H1 (cell line): ENCODE measurements around the gene LIFR. TPM values are rescaled to one million over a fixed set of nuclear protein-coding genes. Genes with fewer than 3 reads are reported as not detected.

Source experiments
- CTCF ChIA-PET: fragments of 300-600 bp; sonication (Branson Sonifier 250); formaldehyde crosslinking; loops from one replicate; lab custom pipeline; 2021; ENCODE audit not compliant: partially characterized antibody; lab: Charles Lee
- POLR2A ChIA-PET: fragments of 300-600 bp; sonication (Branson Sonifier 250); formaldehyde crosslinking; loops from one replicate; lab custom pipeline; 2021; ENCODE audit warnings: inconsistent platforms; ENCODE audit not compliant: partially characterized antibody; lab: Charles Lee
- DNase-seq, 2 experiments: peaks; one replicate each; pipeline versions ENCODE4 v3.0.0 to v3.0.0-alpha.2; 2010 to 2022; ENCODE audit warnings: low spot score in 2 of 2, low read depth in 1 of 2, mixed read lengths in 1 of 2
- FAIRE-seq: peaks from 2 replicates; lab custom pipeline; 2011; peaks lifted over from hg19 to GRCh38; lab: Jason Lieb, UNC
- H2AFZ ChIP-seq: 2 replicates; pipeline ENCODE4 v1.8.1; 2012; ENCODE audit warnings: low read length, inconsistent platforms
- H2AK5ac ChIP-seq: 2 replicates; pipeline ENCODE4 v1.6.1; 2013; ENCODE audit warnings: low read depth, low read length
- H2BK120ac ChIP-seq: replicated peaks from 2 replicates; pipeline ENCODE3; 2013; ENCODE audit warnings: low read depth, low read length, inconsistent platforms
- H2BK12ac ChIP-seq: 2 replicates; pipeline ENCODE4 v1.6.1; 2013; ENCODE audit warnings: low read depth, low read length
- H2BK15ac ChIP-seq: 2 replicates; pipeline ENCODE4 v1.6.1; 2013; ENCODE audit warnings: low read length
- H2BK20ac ChIP-seq: 2 replicates; pipeline ENCODE4 v1.6.1; 2013; ENCODE audit warnings: low read length
- H2BK5ac ChIP-seq: 2 replicates; pipeline ENCODE4 v1.6.1; 2013; ENCODE audit warnings: low read depth, low read length
- H3K14ac ChIP-seq: 2 replicates; pipeline ENCODE4 v1.6.1; 2013; ENCODE audit warnings: inconsistent platforms; ENCODE audit not compliant: insufficient read length
- H3K18ac ChIP-seq: 2 replicates; pipeline ENCODE4 v1.6.1; 2013; ENCODE audit warnings: low read length; ENCODE audit errors: extremely low read depth
- H3K23ac ChIP-seq: 2 replicates; pipeline ENCODE4 v1.6.1; 2013; ENCODE audit warnings: inconsistent platforms; ENCODE audit not compliant: insufficient read length
- H3K23me2 ChIP-seq: 2 replicates; pipeline ENCODE4 v1.6.1; 2013; ENCODE audit warnings: low read depth, low read length
- H3K27ac ChIP-seq: 2 replicates; pipeline ENCODE4 v1.6.1; 2011; ENCODE audit warnings: low read depth, low read length, inconsistent platforms
- H3K27me3 ChIP-seq, 4 experiments: replicated peaks in 1 of 4; 1 replicate in 1 of 4; 2 replicates in 3 of 4; pipeline versions ENCODE4 v1.6.1 to v1.8.1; 2011 to 2013; ENCODE audit warnings: low read length in 3 of 4, mild to moderate bottlenecking in 3 of 4, inconsistent platforms in 2 of 4, mixed read lengths in 2 of 4, moderate library complexity in 1 of 4; ENCODE audit not compliant: control insufficient read depth in 3 of 4, insufficient read depth in 3 of 4; ENCODE audit errors: extremely low read depth in 1 of 4
- H3K36me3 ChIP-seq, 4 experiments: 2 replicates each; pipeline versions ENCODE4 v1.6.1 to v1.8.1; 2011 to 2013; ENCODE audit warnings: mild to moderate bottlenecking in 4 of 4, low read length in 3 of 4, moderate library complexity in 2 of 4, control low read depth in 1 of 4, inconsistent platforms in 1 of 4; ENCODE audit not compliant: insufficient read depth in 4 of 4, control insufficient read depth in 2 of 4
- H3K4ac ChIP-seq: replicated peaks from 2 replicates; pipeline ENCODE3; 2013; ENCODE audit warnings: low read length, low read depth, mixed read lengths, inconsistent platforms; ENCODE audit not compliant: insufficient read length
- H3K4me1 ChIP-seq, 4 experiments: replicated peaks in 1 of 4; 1 replicate in 1 of 4; 2 replicates in 3 of 4; pipeline versions ENCODE4 v1.6.1 to v1.8.1; 2011 to 2013; ENCODE audit warnings: low read length in 3 of 4, inconsistent platforms in 2 of 4, mixed read lengths in 1 of 4; ENCODE audit not compliant: insufficient read depth in 4 of 4, control insufficient read depth in 3 of 4
- H3K4me2 ChIP-seq, 2 experiments: 2 replicates each; pipeline versions ENCODE4 v1.6.1 to v1.8.1; 2011 to 2013; ENCODE audit warnings: low read depth in 2 of 2, low read length in 2 of 2, control low read depth in 1 of 2, inconsistent platforms in 1 of 2, mild to moderate bottlenecking in 1 of 2; ENCODE audit not compliant: insufficient read depth in 1 of 2
- H3K4me3 ChIP-seq, 4 experiments: fragments of 200-600, 300-600 bp in 1 of 4; sonication (generic), shearing (Covaris generic), sonication (Bioruptor Twin) in 1 of 4; 2 replicates each; pipeline versions ENCODE4 v1.5.1 to v1.8.1; 2011 to 2016; ENCODE audit warnings: low read length in 4 of 4, low read depth in 3 of 4, control low read depth in 2 of 4, inconsistent platforms in 2 of 4, mild to moderate bottlenecking in 2 of 4, mixed read lengths in 1 of 4, moderate library complexity in 1 of 4; ENCODE audit not compliant: insufficient read depth in 2 of 4; ENCODE audit errors: extremely low read depth in 1 of 4
- H3K56ac ChIP-seq: replicated peaks from 2 replicates; pipeline ENCODE3; 2013; ENCODE audit warnings: low read depth, mild to moderate bottlenecking, mixed read lengths, low read length, inconsistent platforms; ENCODE audit not compliant: insufficient read length
- H3K79me1 ChIP-seq: 2 replicates; pipeline ENCODE4 v1.6.1; 2013; ENCODE audit warnings: low read depth, low read length, control low read depth
- H3K79me2 ChIP-seq, 2 experiments: 2 replicates each; pipeline versions ENCODE4 v1.6.1 to v1.8.1; 2012 to 2013; ENCODE audit warnings: low read length in 2 of 2, mild to moderate bottlenecking in 2 of 2, inconsistent platforms in 1 of 2; ENCODE audit not compliant: insufficient read depth in 2 of 2, control insufficient read depth in 1 of 2
- H3K9ac ChIP-seq, 4 experiments: replicated peaks in 1 of 4; 1 replicate in 1 of 4; 2 replicates in 3 of 4; pipeline versions ENCODE4 v1.6.1 to v1.8.1; 2011 to 2013; ENCODE audit warnings: low read depth in 3 of 4, low read length in 3 of 4, control low read depth in 2 of 4, mild to moderate bottlenecking in 2 of 4, moderate library complexity in 2 of 4, inconsistent platforms in 1 of 4; ENCODE audit errors: extremely low read depth in 1 of 4
- H3K9me3 ChIP-seq, 2 experiments: 2 replicates each; pipeline versions ENCODE4 v1.6.1 to v1.8.1; 2012 to 2013; ENCODE audit warnings: mild to moderate bottlenecking in 2 of 2, moderate library complexity in 2 of 2, control low read depth in 1 of 2, inconsistent platforms in 1 of 2, low read depth in 1 of 2, low read length in 1 of 2, mixed read lengths in 1 of 2; ENCODE audit not compliant: insufficient read depth in 2 of 2
- H4K20me1 ChIP-seq, 2 experiments: replicated peaks in 1 of 2; 2 replicates each; pipeline versions ENCODE3 to v1.8.1; 2011 to 2013; ENCODE audit warnings: inconsistent platforms in 2 of 2, low read length in 2 of 2, mild to moderate bottlenecking in 1 of 2; ENCODE audit not compliant: insufficient read depth in 2 of 2, control insufficient read depth in 1 of 2
- H4K5ac ChIP-seq: 2 replicates; pipeline ENCODE4 v1.6.1; 2013; ENCODE audit warnings: low read length, low read depth, mixed read lengths, inconsistent platforms; ENCODE audit not compliant: insufficient read length
- H4K8ac ChIP-seq: 2 replicates; pipeline ENCODE4 v1.8.0; 2013; ENCODE audit warnings: mild to moderate bottlenecking, moderate library complexity, low read length, inconsistent platforms; ENCODE audit not compliant: insufficient read depth; ENCODE audit errors: extremely low read depth
- H4K91ac ChIP-seq: replicated peaks from 2 replicates; pipeline ENCODE3; 2013; ENCODE audit warnings: low read length, mixed read lengths, inconsistent platforms; ENCODE audit not compliant: insufficient read length
- CBX5 ChIP-seq: fragments of 300-800, 300-1000 bp; sonication (generic); IDR thresholded peaks from 2 replicates; pipeline ENCODE4 v1.7.1; 2016; ENCODE audit warnings: antibody characterized with exemption, low read length, low read depth
- EP300 ChIP-seq, 2 experiments: IDR thresholded peaks; 1 replicate in 1 of 2; 2 replicates in 1 of 2; pipeline ENCODE4 v1.6.1; 2011 to 2012; ENCODE audit warnings: low read depth in 2 of 2, low read length in 2 of 2, mild to moderate bottlenecking in 2 of 2, borderline replicate concordance in 1 of 2, inconsistent platforms in 1 of 2, moderate library complexity in 1 of 2
- EZH2 ChIP-seq: fragments of 200-600 bp; sonication (generic); IDR thresholded peaks from 2 replicates; pipeline ENCODE4 v1.7.1; 2012; ENCODE audit warnings: low read depth, mild to moderate bottlenecking, moderate library complexity, low read length, inconsistent platforms; ENCODE audit not compliant: severe bottlenecking
- HDAC2 ChIP-seq, 2 experiments: fragments of 300-600 bp in 1 of 2; sonication (generic) in 1 of 2; IDR thresholded peaks; 2 replicates each; pipeline ENCODE4 v1.6.1; 2011 to 2012; ENCODE audit warnings: low read depth in 2 of 2, low read length in 2 of 2, mild to moderate bottlenecking in 2 of 2, moderate library complexity in 2 of 2, borderline replicate concordance in 1 of 2, inconsistent platforms in 1 of 2
- MAFK ChIP-seq: IDR thresholded peaks from 2 replicates; pipeline ENCODE4 v1.6.1; 2012; ENCODE audit warnings: low read depth, mild to moderate bottlenecking, improper control_type of control experiment, low read length
- PHF8 ChIP-seq: fragments of 200-600 bp; sonication (generic); conservative IDR thresholded peaks from 2 replicates; pipeline ENCODE4 v1.7.1; 2012; ENCODE audit warnings: low read depth, mild to moderate bottlenecking, inconsistent platforms, low read length, moderate library complexity
- RFX5 ChIP-seq: IDR thresholded peaks from 2 replicates; pipeline ENCODE4 v1.6.1; 2011; ENCODE audit warnings: low read depth, low read length, improper control_type of control experiment, borderline replicate concordance
- SP1 ChIP-seq: IDR thresholded peaks from 2 replicates; pipeline ENCODE4 v1.6.1; 2011; ENCODE audit warnings: low read depth, low read length
- WGBS, 2 experiments: shearing (Covaris generic) in 1 of 2; methylation state at CpG; one replicate each; pipeline versions ENCODE4 v1.1.6 to v1.1.7; 2013 to 2015; ENCODE audit warnings: low lambda C conversion rate in 2 of 2, mixed read lengths in 2 of 2, inconsistent platforms in 1 of 2, low coverage in 1 of 2, missing lambda C conversion rate in 1 of 2; ENCODE audit not compliant: insufficient replicate concordance in 2 of 2, insufficient coverage in 1 of 2, insufficient read length in 1 of 2; ENCODE audit errors: extremely low coverage in 1 of 2, missing lambda C conversion rate in 1 of 2; 5-methylcytosine and 5-hydroxymethylcytosine counted together
- long read RNA-seq, 2 experiments: library from RNA in 1 of 2; library from capped mRNA in 1 of 2; stranded (forward); transcript quantifications; one replicate each; pipeline ENCODE4 v2.0.0, GENCODE V29; 2021; ENCODE audit warnings: inconsistent platforms in 1 of 2
- polyA minus RNA-seq, 3 experiments: library from RNA; depleted of rRNA, polyadenylated mRNA; stranded (reverse); fragments of >200 nt; gene quantifications; 1 replicate in 2 of 3; 2 replicates in 1 of 3; pipeline ENCODE4 v1.2.3, GENCODE V29; 2011
- polyA plus RNA-seq, 7 experiments: library from polyadenylated mRNA; depleted of rRNA in 3 of 7; stranded (reverse) in 5 of 7; unstranded in 2 of 7; fragments of >200 nt in 5 of 7; fragments of 200-250 nt in 2 of 7; gene quantifications; 1 replicate in 5 of 7; 2 replicates in 1 of 7; 4 replicates in 1 of 7; pipeline versions ENCODE4 v1.2.1 to v1.2.3, GENCODE V29; 2011 to 2013; ENCODE audit warnings: missing spikeins in 2 of 7, mixed read lengths in 2 of 7
- total RNA-seq: library from RNA; stranded (reverse); fragmentation: NEBNext Ultra II Directional; extraction: Animal tissue kit (Norgen Biotek cat#: 25700); gene quantifications from 2 replicates; pipeline ENCODE4 v1.2.1, GENCODE V29; 2021

Gene LIFR
- total RNA-seq (18.6 and 18.9 TPM in 2 replicates), polyA plus RNA-seq (2011; rRNA removed) (1.6 and 2.0 TPM in 2 replicates), polyA minus RNA-seq (2011; rRNA and poly(A)+ RNA removed) (14.1 and 17.7 TPM in 2 replicates)
- 2.8 TPM for polyA plus RNA-seq (2011; cell fraction: cytosol; rRNA removed)
- polyA plus RNA-seq (2011; cell fraction: nucleus; rRNA removed), result 2.3 TPM
- 1.7 to 6.0 TPM (median 3.5 TPM) in 4 replicates for polyA plus RNA-seq (2012, experiment 1 of 2)
- 0.25 TPM for polyA plus RNA-seq (2012, experiment 2 of 2)
- polyA plus RNA-seq (2013, experiment 1 of 2), result 8.8 TPM
- polyA plus RNA-seq (2013, experiment 2 of 2), result 9.7 TPM
- 8.5 TPM for polyA minus RNA-seq (2011; cell fraction: cytosol; rRNA and poly(A)+ RNA removed)
- polyA minus RNA-seq (2011; cell fraction: nucleus; rRNA and poly(A)+ RNA removed), result 24.0 TPM
- long read RNA-seq, experiment 1, partial matches to known transcripts, result 2 of 11 reads
- long read RNA-seq, experiment 1, other reads (novel, unspliced or antisense), result 9 of 11 reads
- long read RNA-seq, experiment 2, partial matches to known transcripts, result 2 of 2 reads
- long read RNA-seq, experiment 2, other reads (novel, unspliced or antisense), result 0 of 2 reads

DNA sequence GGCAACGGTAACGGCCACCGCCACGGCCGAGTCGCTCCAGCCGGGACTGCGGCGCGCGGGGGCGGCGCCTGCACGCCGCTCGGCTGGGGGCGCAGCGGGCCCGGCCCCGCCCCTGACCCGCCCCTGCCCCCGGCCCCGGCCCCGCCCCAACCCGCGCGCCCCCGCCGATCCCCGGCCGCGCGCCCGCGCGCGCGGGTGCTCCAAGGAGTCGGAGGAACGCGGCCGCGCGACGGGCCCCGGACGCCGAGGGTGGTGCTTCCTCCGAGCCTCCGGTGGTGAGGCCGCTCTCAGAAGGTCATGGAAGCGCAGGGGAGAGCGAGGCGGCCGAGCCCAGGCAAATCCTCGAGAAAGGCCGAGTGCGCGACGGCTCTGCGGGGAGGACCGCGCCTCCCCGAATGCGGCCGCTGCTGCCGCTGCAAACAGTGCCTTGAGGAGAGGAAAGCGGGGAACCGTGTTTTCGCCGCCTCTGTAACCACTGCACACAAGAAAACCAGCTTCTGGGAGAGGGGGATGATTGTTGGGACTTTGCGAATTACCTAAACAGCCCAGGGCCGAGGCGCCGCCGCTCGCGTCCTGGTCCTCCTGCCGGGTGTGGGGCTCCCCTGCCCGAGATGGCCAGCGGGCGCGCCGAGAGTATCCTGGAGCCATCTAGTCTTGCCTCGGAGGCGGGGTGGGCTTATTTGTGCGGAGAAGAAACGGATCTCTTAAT is at the start of gene LIFR:
LIFR (minus strand) TSS at position 48 of the 709 bp plus-strand sequence. CDS start 25,999 bp downstream, outside the sequence.
- Histone ChIP-seq H3K56ac (peak within 1 kb of the TSS; percentile 95), H3K14ac (peak within 1 kb of the TSS; percentile 63), H2BK15ac (no peak within 1 kb of the TSS), H2BK5ac (peak within 1 kb of the TSS; percentile 82; the same call in 1 of the 2 replicates), H2BK120ac (no peak within 1 kb of the TSS), H3K9ac (peak within 1 kb of the TSS; percentile 70 to 94 (median 80)), H3K27ac (peak within 1 kb of the TSS; percentile 85), H3K27me3 (no peaks in the 10 kb centered on the region), H3K36me3 (no peaks in the 10 kb centered on the region), H3K4ac (peak within 1 kb of the TSS; percentile 1), H3K4me3 (peak within 1 kb of the TSS; percentile 74 to 98 (median 93)), H3K79me1 (0 out of 2 replicates have a peak, but pooled peaks cover 3% of the 10 kb centered on the region), H4K91ac (peak within 1 kb of the TSS; percentile 1), H4K20me1 (no peaks in the 10 kb centered on the region), H3K79me2 (peaks cover 0 to 34% of the 10 kb centered on the region in 2 experiments; a peak in 2 of 4 replicates), H2BK20ac (no peak within 1 kb of the TSS), H3K9me3 (no peaks in the 10 kb centered on the region), H4K5ac (peak within 1 kb of the TSS; percentile 44), H4K8ac (peak within 1 kb of the TSS; percentile 90), H3K23me2 (peaks cover 4% of the 10 kb centered on the region; the same call in 1 of the 2 replicates), H2AK5ac (no peak within 1 kb of the TSS), H2BK12ac (peak within 1 kb of the TSS; percentile 64; the same call in 1 of the 2 replicates), H3K18ac (peak within 1 kb of the TSS; percentile 62), H3K4me1 (peaks cover 0 to 3% (median 0%) of the 10 kb centered on the region in 4 experiments; a peak in 3 of 7 replicates), H2AFZ (peak within 1 kb of the TSS; percentile 76), H3K4me2 (peak within 1 kb of the TSS; percentile 96 to 100), H3K23ac (no peak within 1 kb of the TSS)
- POLR2A ChIA-PET, result no interaction called here
- FAIRE-seq, result no peak
- WGBS, 2 experiments, result 2% methylated on average over 41 of the region's 88 CpGs; no CpG with 5 or more reads in 1 of the 2 experiments
- CTCF ChIA-PET, result interaction anchor here (0.6 to 1.2 kb wide), 3 partner anchors 8 to 116 kb away, joined by 3 read pairs; no protein-coding TSS in a partner anchor
- peak in 1 of 2 experiments; percentile 83 for DNase-seq
- TF ChIP-seq CBX5, result no peak
- TF ChIP-seq HDAC2 (IDR thresholded peaks at IDR 0.05; ENCODE audit: borderline replicate concordance in 1 of 2, low read depth in 2 of 2, low read length in 2 of 2), result 0 out of 4 replicates have a peak, but pooled peaks have one; percentile 9 to 42
- no peak for TF ChIP-seq RFX5
- peak; percentile 91 for TF ChIP-seq PHF8
- TF ChIP-seq SP1, result no peak
- TF ChIP-seq MAFK, result no peak
- TF ChIP-seq EZH2, result no peak
- TF ChIP-seq EP300 (IDR thresholded peaks at IDR 0.05; ENCODE audit: borderline replicate concordance in 1 of 2, low read depth in 2 of 2, low read length in 2 of 2), result no peak
